ENCODE data around the gene FBLN1. TPM values are rescaled to one million over a fixed set of nuclear protein-coding genes. Genes with fewer than 3 reads are reported as not detected.
"Not testable (repeated sequence)": the region's sequence is repeated elsewhere in the genome, so short reads cannot be mapped to it uniquely, and the experiment has no call there.

FBLN1 gene
- total RNA-seq, 1 donor from 2014 or later: 0.40 TPM

GRCh38 chr22:45602004-45602733 lies 99.5 kb downstream of the FBLN1 start:
- DNase-seq (ENCODE audit: low read depth in 2 of 2): no peak

GRCh38 chr22:45602824-45603595 lies 100.3 kb downstream of the FBLN1 start:
- peak; percentile 22 to 82 for DNase-seq (ENCODE audit: low read depth in 2 of 2)

- DNase-seq (ENCODE audit: low read depth in 2 of 2): no peak
Observed at GRCh38 chr22:45603619-45604018, 100.9 kb downstream of the FBLN1 start.

GRCh38 chr22:45608045-45608444 lies 105.4 kb downstream of the FBLN1 start:
- DNase-seq (ENCODE audit: low read depth in 2 of 2): peak in 1 of 2 donors; percentile 23

- peak; percentile 28 to 62 for DNase-seq (ENCODE audit: low read depth in 2 of 2)
Observed at GRCh38 chr22:45608763-45609180, 106.1 kb downstream of the FBLN1 start.

GRCh38 chr22:45612451-45612901 lies 109.8 kb downstream of the FBLN1 start:
- peak in 1 of 2 donors; percentile 91 for DNase-seq (ENCODE audit: low read depth in 2 of 2)

- peak in 1 of 2 donors; percentile 87 for DNase-seq (ENCODE audit: low read depth in 2 of 2)
Observed at GRCh38 chr22:45612940-45613339, 110.3 kb downstream of the FBLN1 start.

GRCh38 chr22:45615364-45615763 lies 112.7 kb downstream of the FBLN1 start:
- DNase-seq (ENCODE audit: low read depth in 2 of 2): no peak

- DNase-seq (ENCODE audit: low read depth in 2 of 2): no peak
Observed at GRCh38 chr22:45616432-45616831, 113.7 kb downstream of the FBLN1 start.

GRCh38 chr22:45617948-45618347 lies 115.3 kb downstream of the FBLN1 start:
- DNase-seq (ENCODE audit: low read depth in 2 of 2): no peak

GRCh38 chr22:45620706-45621105 lies 118.0 kb downstream of the FBLN1 start:
- no peak for DNase-seq (ENCODE audit: low read depth in 2 of 2)

- DNase-seq (ENCODE audit: low read depth in 2 of 2): no peak
Observed at GRCh38 chr22:45621836-45622600, 119.3 kb downstream of the FBLN1 start.

GRCh38 chr22:45623464-45624145 lies 120.9 kb downstream of the FBLN1 start:
- DNase-seq (ENCODE audit: low read depth in 2 of 2): not testable (repeated sequence)

GRCh38 chr22:45626198-45626651 lies 123.5 kb downstream of the FBLN1 start:
- DNase-seq (ENCODE audit: low read depth in 2 of 2): peak in 1 of 2 donors; percentile 69

GRCh38 chr22:45627489-45628233 lies 125.0 kb downstream of the FBLN1 start:
- DNase-seq (ENCODE audit: low read depth in 2 of 2): no peak

- DNase-seq (ENCODE audit: low read depth in 2 of 2): no peak
Observed at GRCh38 chr22:45628515-45628914, 125.8 kb downstream of the FBLN1 start.

- no peak for DNase-seq (ENCODE audit: low read depth in 2 of 2)
Observed at GRCh38 chr22:45629469-45630089, 126.9 kb downstream of the FBLN1 start.

GRCh38 chr22:45630436-45630835 lies 127.8 kb downstream of the FBLN1 start:
- no peak for DNase-seq (ENCODE audit: low read depth in 2 of 2)

- DNase-seq (ENCODE audit: low read depth in 2 of 2): no peak
Observed at GRCh38 chr22:45631140-45631840, 128.6 kb downstream of the FBLN1 start.
